Myocyte (in vitro differentiated cells): Measurements from ENCODE around the gene GC. TPM values are rescaled to one million over a fixed set of nuclear protein-coding genes. Genes with fewer than 3 reads are reported as not detected.
"Not testable (repeated sequence)": the region's sequence is repeated elsewhere in the genome, so short reads cannot be mapped to it uniquely, and the experiment has no call there.

Source experiments
- DNase-seq: peaks from one replicate; pipeline ENCODE4 v3.0.0-alpha.2; 2012; ENCODE audit warnings: low read depth
- total RNA-seq: library from RNA; depleted of rRNA; stranded (reverse); fragments of >200 nt; gene quantifications from 2 replicates; pipeline ENCODE4 v1.2.3, GENCODE V29; 2014

GC gene
- total RNA-seq, 1 donor from 2014 or later: not detected

DNA sequence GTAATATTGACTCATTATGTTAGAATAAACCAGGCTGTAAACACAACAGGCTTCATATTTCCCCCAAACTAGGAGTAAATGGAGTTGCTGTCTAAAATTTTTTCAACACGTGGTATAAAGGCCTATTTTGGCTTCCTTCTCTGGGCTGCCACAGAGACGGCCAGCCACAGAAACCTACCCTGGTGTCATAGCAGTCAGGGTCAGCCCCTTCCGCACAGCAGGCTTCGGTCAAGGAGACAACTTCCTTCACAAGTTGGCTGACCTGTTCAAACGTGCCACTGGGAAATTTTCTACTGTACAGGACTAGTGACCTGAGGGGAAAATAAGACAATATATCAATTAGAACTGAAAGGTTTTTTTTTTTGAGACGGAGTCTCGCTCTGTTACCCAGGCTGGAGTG is 15.8 kb downstream of the GC start:
- no peak for DNase-seq

- DNase-seq: no peak
These were observed 18.0 kb downstream of the GC start for GRCh38 chr4:71765821-71766383.

GRCh38 chr4:71765350-71765749 is 18.5 kb downstream of the GC start:
- no peak for DNase-seq

DNA sequence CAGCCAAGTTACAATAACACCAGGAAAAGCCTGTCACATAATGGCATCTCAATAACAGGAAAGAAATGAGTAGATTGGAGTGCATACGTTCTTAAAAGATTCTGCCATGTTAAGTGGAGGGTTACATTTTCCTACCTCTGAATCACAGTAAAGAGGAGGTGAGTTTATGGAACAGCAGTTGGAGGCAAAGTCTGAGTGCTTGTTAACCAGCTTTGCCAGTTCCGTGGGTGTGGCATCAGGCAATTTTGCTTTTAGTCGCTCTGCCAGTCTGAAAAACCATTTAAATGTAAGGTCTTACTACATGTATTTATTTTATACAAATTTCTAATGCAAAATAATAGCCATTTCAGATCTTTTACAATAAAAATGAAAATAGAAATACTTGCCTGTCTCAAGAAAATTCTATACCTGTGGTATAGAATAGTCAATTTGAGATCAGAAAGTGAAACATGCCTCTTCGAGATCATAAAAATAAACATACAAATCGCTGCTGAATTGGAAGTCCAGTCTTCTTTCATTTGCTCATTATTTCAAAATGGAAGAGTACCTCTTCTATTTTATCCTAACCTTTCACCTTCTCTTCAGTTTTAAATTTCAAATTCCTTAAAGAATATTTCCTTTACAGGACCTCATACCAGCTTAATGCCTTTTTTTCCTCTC is 31.4 kb downstream of the GC start:
- DNase-seq: no peak

DNA sequence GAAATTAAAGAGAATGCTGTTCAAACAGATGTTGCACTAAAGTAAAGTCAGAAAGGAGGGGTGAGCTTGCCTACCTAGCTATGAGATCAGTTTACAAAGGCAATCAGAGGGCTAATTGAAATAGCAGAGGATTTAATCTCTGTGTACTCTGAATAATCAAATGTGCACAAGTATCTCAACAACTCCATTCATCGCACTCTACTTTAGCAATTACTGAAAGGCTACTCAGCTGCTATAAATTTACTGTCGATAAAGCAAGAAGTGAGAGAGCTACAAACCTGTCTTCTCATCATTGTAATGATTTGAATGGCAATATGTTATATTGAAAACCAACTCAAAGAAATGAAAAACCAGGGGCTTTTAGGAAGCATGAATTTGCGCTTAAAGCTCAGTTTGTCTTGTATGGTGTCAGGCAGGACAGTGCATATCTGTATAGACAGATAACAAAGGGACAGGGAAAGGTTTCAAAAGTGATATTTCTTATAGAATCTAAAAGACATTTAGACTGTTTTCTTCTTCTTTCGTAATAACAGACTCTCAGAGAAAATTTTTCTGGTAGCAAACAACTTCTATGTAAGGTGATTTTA is 34.8 kb downstream of the GC start:
- no peak for DNase-seq

DNA sequence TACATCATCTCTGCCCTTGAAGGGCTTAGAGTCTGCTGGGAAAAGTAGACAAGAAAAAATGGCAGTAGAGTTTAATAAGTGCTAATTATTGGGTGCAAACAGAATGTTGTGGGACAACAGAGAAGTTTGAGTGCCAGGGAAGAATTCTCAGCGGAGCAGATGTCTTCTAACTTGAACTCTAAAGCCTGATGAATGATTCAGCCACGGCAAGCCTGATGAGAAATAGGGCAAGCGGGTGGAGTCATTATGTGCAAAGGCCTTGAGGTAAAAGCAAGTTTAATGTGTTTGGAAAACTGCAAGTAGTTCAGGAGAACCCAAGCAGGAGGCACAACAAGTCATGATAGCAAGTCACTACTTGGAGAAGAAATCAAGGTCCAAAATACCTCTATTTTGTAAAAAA is 37.5 kb downstream of the GC start:
- no peak for DNase-seq

DNA sequence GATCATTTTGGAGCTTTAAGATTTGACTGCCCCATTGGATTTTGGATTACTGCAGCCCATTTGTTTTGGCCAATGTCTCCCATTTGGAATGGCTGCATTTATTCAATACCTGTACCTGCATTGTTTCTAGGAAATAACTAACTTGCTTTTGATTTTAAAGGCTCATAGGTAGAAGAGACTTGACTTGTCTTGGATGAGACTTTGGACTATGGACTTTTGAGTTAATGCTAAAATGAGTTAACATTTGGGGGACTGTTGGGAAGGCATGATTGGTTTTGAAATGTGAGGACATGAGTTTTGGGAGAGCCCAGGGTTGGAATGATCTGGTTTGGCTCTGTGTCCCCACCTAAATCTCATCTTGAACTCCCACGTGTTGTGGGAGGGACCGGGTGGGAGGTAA is 45.1 kb downstream of the GC start:
- DNase-seq: not testable (repeated sequence)

GRCh38 chr4:71732706-71733105 is 51.2 kb downstream of the GC start:
- DNase-seq: peak; percentile 23

DNA sequence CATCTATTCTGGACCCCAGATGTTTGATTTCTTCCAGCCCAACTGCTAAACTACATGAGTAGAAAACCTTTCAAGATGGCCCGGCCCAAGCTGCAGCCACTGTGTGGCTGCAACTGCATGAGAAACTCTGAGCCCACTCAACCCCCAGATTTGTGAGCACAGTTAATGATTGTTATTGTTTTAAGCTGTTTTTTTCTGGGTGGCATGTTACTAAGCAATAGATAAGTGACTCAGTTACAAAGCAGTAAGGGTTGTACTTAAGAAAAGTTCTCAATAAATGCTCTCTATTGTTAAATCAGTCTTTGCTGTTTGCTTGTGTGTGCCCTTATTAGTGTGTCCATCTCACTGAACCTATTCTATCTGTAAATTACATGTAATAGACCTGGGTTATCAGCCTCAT is 51.8 kb downstream of the GC start:
- DNase-seq: no peak

GRCh38 chr4:71729856-71730255 is 54.0 kb downstream of the GC start:
- DNase-seq: no peak

GRCh38 chr4:71713611-71714203 is 70.2 kb downstream of the GC start:
- DNase-seq: peak; percentile 63

- no peak for DNase-seq
These were observed 71.9 kb downstream of the GC start for GRCh38 chr4:71711985-71712348.

- DNase-seq: no peak
These were observed 72.6 kb downstream of the GC start for GRCh38 chr4:71711044-71711984.

DNA sequence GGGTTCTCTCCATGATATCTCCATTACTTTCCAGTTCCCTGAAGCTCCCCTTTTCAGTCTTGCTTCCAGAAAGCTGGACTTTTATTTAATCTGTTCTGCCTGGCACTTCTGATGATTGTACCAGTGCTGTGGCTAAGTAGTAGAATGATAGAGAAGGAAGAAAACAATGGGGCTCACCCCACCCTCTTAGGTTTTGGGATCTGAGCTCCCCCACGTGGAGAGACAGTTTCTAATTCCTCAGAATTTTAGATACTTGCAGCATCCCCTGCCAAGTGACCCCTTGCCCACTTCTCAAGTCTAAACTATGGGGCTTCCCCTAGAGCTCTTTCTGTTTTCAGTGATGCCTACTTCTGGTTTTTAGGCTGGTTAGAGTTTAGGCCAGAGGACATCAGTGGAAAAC is 73.9 kb downstream of the GC start:
- DNase-seq: peak; percentile 3

DNA sequence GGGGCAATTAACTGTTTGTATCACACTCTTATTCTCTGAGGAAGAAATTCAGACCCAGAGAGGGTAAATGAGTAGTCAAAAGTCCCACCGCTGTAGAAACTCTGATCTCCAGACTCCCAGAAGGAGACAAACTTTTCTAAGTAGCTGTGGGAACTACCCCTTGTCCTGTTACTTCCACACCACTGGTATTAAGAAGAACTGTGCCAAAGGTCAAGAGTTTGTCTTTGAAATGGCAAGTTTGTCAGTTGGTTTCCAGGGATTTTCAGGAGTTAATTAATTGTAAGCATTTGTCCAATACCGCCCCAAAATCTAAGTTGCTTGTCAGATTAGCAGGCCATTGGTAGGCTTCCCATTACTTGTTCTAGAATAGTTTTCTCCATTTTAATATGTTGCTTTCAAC is 85.7 kb downstream of the GC start:
- DNase-seq: no peak

GRCh38 chr4:71697031-71697430 is 86.8 kb downstream of the GC start:
- DNase-seq: no peak

DNA sequence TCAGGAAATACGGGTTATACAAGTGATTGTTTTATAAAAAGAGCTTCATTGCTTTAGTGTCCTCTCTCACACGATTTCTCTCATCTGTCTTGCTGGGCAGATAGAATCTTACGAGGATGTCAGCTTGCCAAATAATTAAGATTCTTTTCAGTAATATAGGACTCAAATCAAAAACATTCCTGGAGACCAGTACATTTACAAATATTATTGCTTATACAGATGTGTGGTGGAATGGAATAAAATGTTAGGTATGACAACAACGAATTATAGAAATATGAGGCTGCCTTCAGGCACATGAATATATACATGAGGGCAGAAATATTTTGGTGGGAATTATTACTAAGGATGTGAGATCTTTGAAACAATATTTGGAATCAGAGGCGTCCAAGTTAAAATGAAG is 88.9 kb downstream of the GC start:
- no peak for DNase-seq

DNA sequence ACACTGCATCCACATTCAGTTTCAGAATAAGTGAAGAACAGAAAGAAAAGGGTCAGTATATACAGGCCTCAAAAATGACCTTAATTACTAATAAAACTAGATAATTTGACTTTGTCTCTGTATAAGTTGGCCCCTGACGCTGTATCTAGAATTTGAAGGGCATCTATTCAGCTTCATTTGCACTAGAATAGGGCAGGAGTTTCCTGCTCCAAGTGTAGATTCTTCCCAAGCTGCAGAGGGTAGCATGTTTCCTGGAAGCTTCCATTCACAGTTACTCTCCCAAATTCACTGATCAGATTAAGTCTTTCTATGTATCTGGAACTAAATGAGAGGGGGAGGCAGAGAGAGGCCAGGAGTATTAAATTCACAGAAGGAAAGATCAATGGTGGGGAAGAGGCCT is 90.9 kb downstream of the GC start:
- no peak for DNase-seq

DNA sequence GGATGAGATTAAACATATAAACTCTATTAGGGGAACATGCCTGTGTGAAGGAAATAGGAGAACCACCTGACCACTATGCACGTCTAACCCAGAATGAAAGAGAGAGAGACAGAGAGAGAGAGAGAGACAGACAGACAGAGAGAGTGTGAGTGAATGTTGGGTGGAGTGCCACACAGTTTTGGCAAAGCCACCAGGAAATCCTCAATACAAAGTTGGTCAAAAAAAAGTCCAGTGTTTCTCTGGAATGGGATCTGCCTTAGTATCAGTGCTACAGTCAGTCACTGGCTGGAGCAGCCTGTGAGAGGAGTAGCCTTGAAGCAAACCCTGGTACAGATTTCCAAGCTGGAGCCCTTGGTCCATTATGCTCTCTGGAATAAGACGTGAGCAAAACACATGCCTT is 91.7 kb downstream of the GC start:
- no peak for DNase-seq
